Astrocyte (in vitro differentiated cells and primary cell): ENCODE results near the gene DIAPH2. TPM values are rescaled to one million over a fixed set of nuclear protein-coding genes. Genes with fewer than 3 reads are reported as not detected.
A peak's percentile ranks its signal among the peaks of the same experiment; 100 is the strongest.

Source experiments
- DNase-seq: peaks from one replicate; pipeline ENCODE4 v3.0.0-alpha.2; 2010; ENCODE audit warnings: low read depth
- FAIRE-seq: peaks from 2 replicates; lab custom pipeline; 2011; peaks lifted over from hg19 to GRCh38; lab: Jason Lieb, UNC
- H2AFZ ChIP-seq: 2 replicates; pipeline ENCODE4 v1.6.0; 2012; ENCODE audit warnings: low read depth, low read length, inconsistent platforms
- H3K27ac ChIP-seq: 2 replicates; pipeline ENCODE4 v1.5.1; 2011; ENCODE audit warnings: low read depth, low read length, inconsistent platforms
- H3K27me3 ChIP-seq: 2 replicates; pipeline ENCODE4 v1.6.0; 2011; ENCODE audit warnings: low read length, inconsistent platforms; ENCODE audit not compliant: insufficient read depth
- H3K36me3 ChIP-seq: 2 replicates; pipeline ENCODE4 v1.5.1; 2011; ENCODE audit warnings: low read length, inconsistent platforms; ENCODE audit not compliant: insufficient read depth
- H3K4me1 ChIP-seq: 2 replicates; pipeline ENCODE4 v1.5.1; 2011; ENCODE audit warnings: low read length, inconsistent platforms; ENCODE audit not compliant: insufficient read depth
- H3K4me2 ChIP-seq: 2 replicates; pipeline ENCODE4 v1.6.0; 2012; ENCODE audit warnings: low read length, inconsistent platforms
- H3K4me3 ChIP-seq: 2 replicates; pipeline ENCODE4 v1.5.1; 2011; ENCODE audit warnings: low read depth, mild to moderate bottlenecking, low read length, inconsistent platforms; ENCODE audit not compliant: insufficient read depth
- H3K79me2 ChIP-seq: 2 replicates; pipeline ENCODE4 v1.6.0; 2012; ENCODE audit warnings: mild to moderate bottlenecking, low read length, inconsistent platforms; ENCODE audit not compliant: insufficient read depth
- H3K9ac ChIP-seq: 2 replicates; pipeline ENCODE4 v1.6.0; 2012; ENCODE audit warnings: mild to moderate bottlenecking, low read length, inconsistent platforms
- H3K9me3 ChIP-seq: 2 replicates; pipeline ENCODE4 v1.5.1; 2012; ENCODE audit warnings: low read depth, mild to moderate bottlenecking, low read length, inconsistent platforms; ENCODE audit not compliant: insufficient read depth
- H4K20me1 ChIP-seq: 2 replicates; pipeline ENCODE4 v1.6.0; 2012; ENCODE audit warnings: low read length, inconsistent platforms; ENCODE audit not compliant: insufficient read depth
- H3K27ac Mint-ChIP-seq: one replicate; pipeline ENCODE4 v1.8.0; 2021; ENCODE audit warnings: mild to moderate bottlenecking, mixed read lengths; ENCODE audit not compliant: unreplicated experiment
- H3K27me3 Mint-ChIP-seq: one replicate; pipeline ENCODE4 v1.8.0; 2021; ENCODE audit warnings: low read depth, mixed read lengths; ENCODE audit not compliant: unreplicated experiment
- H3K36me3 Mint-ChIP-seq: one replicate; pipeline ENCODE4 v1.8.0; 2021; ENCODE audit warnings: low read depth, mixed read lengths; ENCODE audit not compliant: unreplicated experiment
- H3K4me1 Mint-ChIP-seq: one replicate; pipeline ENCODE4 v1.8.0; 2021; ENCODE audit warnings: low read depth, mixed read lengths; ENCODE audit not compliant: unreplicated experiment
- H3K4me3 Mint-ChIP-seq: one replicate; pipeline ENCODE4 v1.8.0; 2021; ENCODE audit warnings: mild to moderate bottlenecking, moderate library complexity, mixed read lengths; ENCODE audit not compliant: unreplicated experiment
- H3K9me3 Mint-ChIP-seq: one replicate; pipeline ENCODE4 v1.8.0; 2021; ENCODE audit warnings: mild to moderate bottlenecking, mixed read lengths; ENCODE audit not compliant: unreplicated experiment
- CTCF ChIP-seq: IDR thresholded peaks from 2 replicates; pipeline ENCODE4 v1.5.1; 2011; ENCODE audit warnings: low read depth, mild to moderate bottlenecking, inconsistent platforms, low read length, moderate library complexity; ENCODE audit not compliant: insufficient read depth
- EZH2 ChIP-seq: IDR thresholded peaks from 2 replicates; pipeline ENCODE4 v1.6.1; 2012; ENCODE audit warnings: mild to moderate bottlenecking, low read length, inconsistent platforms; ENCODE audit not compliant: insufficient read depth
- total RNA-seq: library from RNA; stranded (reverse); gene quantifications from 2 replicates; pipeline ENCODE4 v1.2.1, GENCODE V29; 2021

The DIAPH2 gene
- total RNA-seq, 1 donor from 2014 or later: 9.8 TPM

DNA sequence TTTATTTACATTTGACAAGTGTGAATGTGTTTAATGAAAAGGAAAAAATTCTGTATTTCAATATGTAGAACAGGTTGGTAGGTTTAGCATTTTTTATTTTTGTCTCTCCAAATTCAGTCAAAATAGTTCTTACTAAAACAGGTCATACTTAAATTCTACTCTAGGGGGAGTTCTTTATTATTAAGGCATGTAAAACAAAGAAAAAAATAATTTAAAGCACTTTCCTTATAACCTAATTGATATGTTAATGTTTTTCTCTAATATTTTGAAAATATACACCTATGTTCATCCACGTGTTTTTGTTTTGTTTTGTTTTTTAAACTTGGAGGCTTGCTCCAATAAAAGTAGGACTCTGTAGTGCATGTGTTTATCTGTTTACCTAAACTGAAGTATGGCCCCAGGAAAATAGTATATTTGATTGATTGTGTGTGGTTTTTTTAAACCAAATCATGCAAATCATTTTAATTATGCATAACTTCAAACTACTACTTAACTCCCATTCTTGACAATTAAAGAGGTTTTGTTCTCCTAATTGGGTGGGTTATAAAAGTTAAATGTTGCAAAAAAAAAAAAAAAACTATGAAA lies 761.7 kb downstream of the DIAPH2 start:
- TF ChIP-seq EZH2: no peak
- Mint-ChIP-seq H3K4me1 (no peaks in the 10 kb centered on the region), H3K9me3 (no peaks in the 10 kb centered on the region), H3K27ac (no peak overlapping the region), H3K27me3 (no peaks in the 10 kb centered on the region), H3K36me3 (no peaks in the 10 kb centered on the region), H3K4me3 (no peak overlapping the region)
- H3K4me3 ChIP-seq: no peak overlapping the region
- H2AFZ ChIP-seq: no peak overlapping the region
- no peaks in the 10 kb centered on the region for H4K20me1 ChIP-seq
- H3K9ac ChIP-seq: no peak overlapping the region
- peak; percentile 97 for FAIRE-seq
- H3K27me3 ChIP-seq: no peaks in the 10 kb centered on the region
- H3K36me3 ChIP-seq: no peaks in the 10 kb centered on the region
- H3K4me1 ChIP-seq: no peaks in the 10 kb centered on the region
- DNase-seq: peak; percentile 1
- no peak overlapping the region for H3K27ac ChIP-seq
- H3K79me2 ChIP-seq: no peaks in the 10 kb centered on the region
- no peaks in the 10 kb centered on the region for H3K9me3 ChIP-seq
- no peak overlapping the region for H3K4me2 ChIP-seq

DNA sequence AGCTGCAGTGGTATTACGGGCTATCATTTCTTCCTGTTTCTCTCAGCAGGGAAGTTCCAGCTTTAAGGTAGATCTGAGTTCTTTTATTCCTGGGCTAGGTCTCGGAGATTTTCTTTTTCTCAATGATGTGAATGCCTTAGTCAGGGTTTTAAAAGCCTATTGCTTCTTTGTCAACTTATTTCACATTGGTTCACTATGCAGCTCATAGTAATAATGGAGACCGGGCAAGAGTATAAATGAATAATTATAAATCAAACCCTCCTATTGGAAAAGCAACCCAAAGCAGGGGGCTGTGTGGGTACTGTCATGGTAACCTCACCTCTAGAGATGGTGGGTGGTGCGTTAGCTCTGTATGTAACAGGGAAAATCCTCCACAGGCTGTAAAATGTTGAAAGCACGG lies 762.7 kb downstream of the DIAPH2 start:
- Mint-ChIP-seq H3K4me1 (no peaks in the 10 kb centered on the region), H3K27ac (no peak overlapping the region), H3K9me3 (no peaks in the 10 kb centered on the region), H3K36me3 (no peaks in the 10 kb centered on the region), H3K27me3 (no peaks in the 10 kb centered on the region), H3K4me3 (no peak overlapping the region)
- no peaks in the 10 kb centered on the region for H3K36me3 ChIP-seq
- H3K9me3 ChIP-seq: no peaks in the 10 kb centered on the region
- FAIRE-seq: peak; percentile 90
- H4K20me1 ChIP-seq: no peaks in the 10 kb centered on the region
- H2AFZ ChIP-seq: no peak overlapping the region
- no peak overlapping the region for H3K4me2 ChIP-seq
- H3K79me2 ChIP-seq: no peaks in the 10 kb centered on the region
- H3K4me3 ChIP-seq: no peak overlapping the region
- no peak overlapping the region for H3K27ac ChIP-seq
- DNase-seq: no peak
- H3K4me1 ChIP-seq: no peaks in the 10 kb centered on the region
- no peak for TF ChIP-seq CTCF
- TF ChIP-seq EZH2: no peak
- H3K27me3 ChIP-seq: no peaks in the 10 kb centered on the region
- no peak overlapping the region for H3K9ac ChIP-seq

DNA sequence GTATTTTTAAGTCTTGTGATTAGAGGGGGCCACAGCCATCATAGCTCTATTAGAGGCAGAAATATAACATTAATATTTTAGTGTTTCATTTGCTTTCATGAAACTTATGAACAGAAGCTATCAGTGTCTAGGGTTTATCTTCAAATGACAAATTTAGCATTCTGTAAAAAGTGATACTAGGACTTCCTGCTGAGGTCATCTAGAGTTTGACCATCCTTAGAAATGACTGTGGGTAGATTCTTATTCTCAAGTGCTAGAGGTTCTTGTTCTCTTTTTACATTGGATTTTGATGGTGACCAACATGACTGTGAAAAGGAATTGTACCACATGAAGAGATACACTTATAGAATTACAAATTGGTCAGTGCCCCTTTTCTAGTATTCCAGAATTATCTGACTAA lies 767.6 kb downstream of the DIAPH2 start:
- Histone ChIP-seq H3K9ac (no peak overlapping the region), H3K27ac (no peak overlapping the region), H3K9me3 (no peaks in the 10 kb centered on the region), H3K4me3 (no peak overlapping the region), H4K20me1 (no peaks in the 10 kb centered on the region), H3K79me2 (no peaks in the 10 kb centered on the region), H3K4me2 (no peak overlapping the region), H2AFZ (no peak overlapping the region), H3K36me3 (no peaks in the 10 kb centered on the region), H3K27me3 (no peaks in the 10 kb centered on the region), H3K4me1 (no peaks in the 10 kb centered on the region)
- DNase-seq: no peak
- Mint-ChIP-seq H3K36me3 (no peaks in the 10 kb centered on the region), H3K27me3 (no peaks in the 10 kb centered on the region), H3K4me1 (no peaks in the 10 kb centered on the region), H3K27ac (no peak overlapping the region), H3K9me3 (no peaks in the 10 kb centered on the region), H3K4me3 (no peak overlapping the region)
- FAIRE-seq: no peak
- TF ChIP-seq EZH2 (no peak), CTCF (no peak)
